ENCODE results near the gene TSPAN5. TPM values are rescaled to one million over a fixed set of nuclear protein-coding genes. Genes with fewer than 3 reads are reported as not detected.
A peak's percentile ranks its signal among the peaks of the same experiment; 100 is the strongest.

TSPAN5 gene
- total RNA-seq, 2 experiments from 2014 or later = 1.8 to 2.8 TPM

- Mint-ChIP-seq H3K4me3 (no peak overlapping the region), H3K27ac (no peak overlapping the region), H3K9me3 (peaks cover 4% of the 10 kb centered on the region), H3K27me3 (no peaks in the 10 kb centered on the region), H3K36me3 (ENCODE audit: low read depth) (no peaks in the 10 kb centered on the region), H3K4me1 (ENCODE audit: low read depth) (peaks cover 40% of the 10 kb centered on the region)
- Histone ChIP-seq H3K9me3 (ENCODE audit: control insufficient read depth in 1 of 2, insufficient read depth in 1 of 2, low read length in 2 of 2) (no peaks in the 10 kb centered on the region), H3K4me1 (ENCODE audit: insufficient read depth, low read length) (peaks cover 25% of the 10 kb centered on the region), H3K36me3 (ENCODE audit: insufficient read depth, low read length) (no peaks in the 10 kb centered on the region), H3K27me3 (ENCODE audit: control insufficient read depth in 1 of 2, insufficient read depth in 2 of 2, low read length in 2 of 2) (no peaks in the 10 kb centered on the region), H3K4me3 (ENCODE audit: low read length) (no peak overlapping the region), H3K27ac (ENCODE audit: low read depth in 1 of 2, low read length in 2 of 2) (no peak overlapping the region)
- DNase-seq (no peak), ATAC-seq (ENCODE audit: poor library complexity) (no peak)
- intact Hi-C loops (cut with DNase I, micrococcal nuclease) = no loop called here
- ChIA-PET POLR2A (interaction anchor here (0.7 to 1.7 kb wide), 2 partner anchors 15 to 34 kb away, joined by 3 read pairs; no protein-coding TSS in a partner anchor), CTCF (no interaction called here)
- TF ChIP-seq CTCF (IDR thresholded peaks at IDR 0.05) = no peak
Observed at GRCh38 chr4:98691588-98691987, 33.2 kb upstream of the TSPAN5 start.

GRCh38 chr4:98689507-98690174, 31.2 kb upstream of the TSPAN5 start:
- ATAC-seq (ENCODE audit: poor library complexity) = peak; percentile 70
- Histone ChIP-seq H3K27ac (ENCODE audit: low read depth in 1 of 2, low read length in 2 of 2) (peak overlapping the region in 1 of 2 donors; percentile 29), H3K4me1 (ENCODE audit: insufficient read depth, low read length) (peaks cover 25% of the 10 kb centered on the region), H3K27me3 (ENCODE audit: control insufficient read depth in 1 of 2, insufficient read depth in 2 of 2, low read length in 2 of 2) (no peaks in the 10 kb centered on the region), H3K4me3 (ENCODE audit: low read length) (no peak overlapping the region), H3K36me3 (ENCODE audit: insufficient read depth, low read length) (no peaks in the 10 kb centered on the region), H3K9me3 (ENCODE audit: control insufficient read depth in 1 of 2, insufficient read depth in 1 of 2, low read length in 2 of 2) (no peaks in the 10 kb centered on the region)
- peaks cover 51% of the 10 kb centered on the region for H3K4me1 Mint-ChIP-seq (ENCODE audit: low read depth)
- DNase-seq = peak in 3 of 14 experiments; percentile 9 to 59 (median 48)
- no peaks in the 10 kb centered on the region for H3K27me3 Mint-ChIP-seq
- ChIA-PET POLR2A (interaction anchor here (1.6 to 2.1 kb wide), 3 partner anchors 12 to 27 kb away, joined by 5 to 9 read pairs (median 5); no protein-coding TSS in a partner anchor), CTCF (no interaction called here)
- TF ChIP-seq CTCF (IDR thresholded peaks at IDR 0.05) = no peak
- no peak overlapping the region for H3K4me3 Mint-ChIP-seq
- intact Hi-C loops (cut with DNase I, micrococcal nuclease) = loop anchor here in 1 of 2 experiments (2.0 kb wide), 2 partner anchors 17 to 27 kb away; no protein-coding TSS in a partner anchor
- no peaks in the 10 kb centered on the region for H3K36me3 Mint-ChIP-seq (ENCODE audit: low read depth)
- H3K9me3 Mint-ChIP-seq = no peaks in the 10 kb centered on the region
- H3K27ac Mint-ChIP-seq = peak overlapping the region; percentile 80

GRCh38 chr4:98688411-98689290, 30.2 kb upstream of the TSPAN5 start:
- no peaks in the 10 kb centered on the region for H3K27me3 ChIP-seq (ENCODE audit: control insufficient read depth in 1 of 2, insufficient read depth in 2 of 2, low read length in 2 of 2)
- Mint-ChIP-seq H3K27ac (peak overlapping the region; percentile 80), H3K36me3 (ENCODE audit: low read depth) (no peaks in the 10 kb centered on the region), H3K4me3 (peak overlapping the region; percentile 62), H3K9me3 (no peaks in the 10 kb centered on the region), H3K27me3 (no peaks in the 10 kb centered on the region), H3K4me1 (ENCODE audit: low read depth) (peaks cover 51% of the 10 kb centered on the region)
- no peaks in the 10 kb centered on the region for H3K36me3 ChIP-seq (ENCODE audit: insufficient read depth, low read length)
- CTCF ChIA-PET = no interaction called here
- DNase-seq (peak in 4 of 14 experiments; percentile 31 to 73 (median 64)), ATAC-seq (ENCODE audit: poor library complexity) (peak; percentile 69)
- intact Hi-C loops (cut with DNase I, micrococcal nuclease) = loop anchor here in 1 of 2 experiments (2.0 kb wide), 2 partner anchors 18 to 26 kb away; no protein-coding TSS in a partner anchor
- POLR2A ChIA-PET = interaction anchor here (0.5 to 2.1 kb wide), 7 partner anchors 9 to 1252 kb away, joined by 3 to 9 read pairs (median 5); partner anchors contain the start of gene TSPAN5
- H3K4me3 ChIP-seq (ENCODE audit: low read length) = no peak overlapping the region
- H3K9me3 ChIP-seq (ENCODE audit: control insufficient read depth in 1 of 2, insufficient read depth in 1 of 2, low read length in 2 of 2) = no peaks in the 10 kb centered on the region
- H3K4me1 ChIP-seq (ENCODE audit: insufficient read depth, low read length) = peaks cover 25% of the 10 kb centered on the region
- H3K27ac ChIP-seq (ENCODE audit: low read depth in 1 of 2, low read length in 2 of 2) = peak overlapping the region in 1 of 2 donors; percentile 19
- TF ChIP-seq CTCF (IDR thresholded peaks at IDR 0.05) = no peak
